ENCODE data around the gene KIF5C. TPM values are rescaled to one million over a fixed set of nuclear protein-coding genes. Genes with fewer than 3 reads are reported as not detected.
"Not testable (repeated sequence)": the region's sequence is repeated elsewhere in the genome, so short reads cannot be mapped to it uniquely, and the experiment has no call there.

KIF5C gene
- total RNA-seq, 1 experiment from 2014 or later = 1.5 TPM

DNA sequence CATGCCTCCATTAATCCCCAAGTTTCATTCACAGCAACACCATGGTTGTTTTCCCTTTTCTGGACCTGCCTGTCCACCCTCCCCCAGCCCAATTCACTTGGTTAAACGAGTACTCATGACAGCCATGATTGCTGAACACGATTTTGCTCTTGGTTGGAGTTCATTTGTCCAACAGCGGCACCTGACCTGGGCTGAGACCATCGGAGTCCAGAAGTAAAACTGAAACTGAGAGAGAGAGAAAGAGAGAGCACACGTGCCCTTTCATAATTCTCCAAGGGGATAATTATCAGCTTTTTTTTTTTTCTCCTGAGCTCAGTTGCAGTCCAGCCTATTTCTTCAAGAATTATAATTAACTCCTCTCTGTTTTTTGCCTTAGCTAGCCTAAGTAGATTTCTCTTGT, 13.7 kb upstream of the KIF5C start:
- ChIA-PET CTCF (no interaction called here), POLR2A (no interaction called here)
- intact Hi-C loops (cut with micrococcal nuclease; ENCODE audit: unreplicated experiment) = no loop called here
- Histone ChIP-seq H3K9me3 (no peaks in the 10 kb centered on the region), H3K4me1 (no peaks in the 10 kb centered on the region), H3K27me3 (replicated peaks; ENCODE audit: control insufficient read depth, insufficient read depth, low read length) (no peaks in the 10 kb centered on the region; the same call in 1 of the 2 replicates), H3K4me3 (ENCODE audit: low read depth, low read length) (no peak overlapping the region), H3K36me3 (ENCODE audit: control insufficient read depth, insufficient read depth, low read length) (no peaks in the 10 kb centered on the region)
- no peaks in the 10 kb centered on the region for H3K4me1 Mint-ChIP-seq (ENCODE audit: low read depth, unreplicated experiment)
- no peak for DNase-seq
- H3K9me3 Mint-ChIP-seq (ENCODE audit: unreplicated experiment) = no peaks in the 10 kb centered on the region
- no peak overlapping the region for H3K4me3 Mint-ChIP-seq (ENCODE audit: unreplicated experiment)
- TF ChIP-seq, protein P1, sequence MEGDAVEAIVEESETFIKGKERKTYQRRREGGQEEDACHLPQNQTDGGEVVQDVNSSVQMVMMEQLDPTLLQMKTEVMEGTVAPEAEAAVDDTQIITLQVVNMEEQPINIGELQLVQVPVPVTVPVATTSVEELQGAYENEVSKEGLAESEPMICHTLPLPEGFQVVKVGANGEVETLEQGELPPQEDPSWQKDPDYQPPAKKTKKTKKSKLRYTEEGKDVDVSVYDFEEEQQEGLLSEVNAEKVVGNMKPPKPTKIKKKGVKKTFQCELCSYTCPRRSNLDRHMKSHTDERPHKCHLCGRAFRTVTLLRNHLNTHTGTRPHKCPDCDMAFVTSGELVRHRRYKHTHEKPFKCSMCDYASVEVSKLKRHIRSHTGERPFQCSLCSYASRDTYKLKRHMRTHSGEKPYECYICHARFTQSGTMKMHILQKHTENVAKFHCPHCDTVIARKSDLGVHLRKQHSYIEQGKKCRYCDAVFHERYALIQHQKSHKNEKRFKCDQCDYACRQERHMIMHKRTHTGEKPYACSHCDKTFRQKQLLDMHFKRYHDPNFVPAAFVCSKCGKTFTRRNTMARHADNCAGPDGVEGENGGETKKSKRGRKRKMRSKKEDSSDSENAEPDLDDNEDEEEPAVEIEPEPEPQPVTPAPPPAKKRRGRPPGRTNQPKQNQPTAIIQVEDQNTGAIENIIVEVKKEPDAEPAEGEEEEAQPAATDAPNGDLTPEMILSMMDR (IDR thresholded peaks at IDR 0.05; ENCODE audit: insufficient read depth in 1 of 2, low read depth in 1 of 2, low read length in 1 of 2, severe bottlenecking in 1 of 2, unreplicated experiment in 1 of 2) = no peak
- no peaks in the 10 kb centered on the region for H3K36me3 Mint-ChIP-seq (ENCODE audit: insufficient read depth, unreplicated experiment)
- no TSS peak for BruUV-seq (replicated peaks)
- H3K27me3 Mint-ChIP-seq (ENCODE audit: insufficient read depth, unreplicated experiment) = peaks cover 21% of the 10 kb centered on the region
- no peak overlapping the region for H3K27ac Mint-ChIP-seq (ENCODE audit: unreplicated experiment)

DNA sequence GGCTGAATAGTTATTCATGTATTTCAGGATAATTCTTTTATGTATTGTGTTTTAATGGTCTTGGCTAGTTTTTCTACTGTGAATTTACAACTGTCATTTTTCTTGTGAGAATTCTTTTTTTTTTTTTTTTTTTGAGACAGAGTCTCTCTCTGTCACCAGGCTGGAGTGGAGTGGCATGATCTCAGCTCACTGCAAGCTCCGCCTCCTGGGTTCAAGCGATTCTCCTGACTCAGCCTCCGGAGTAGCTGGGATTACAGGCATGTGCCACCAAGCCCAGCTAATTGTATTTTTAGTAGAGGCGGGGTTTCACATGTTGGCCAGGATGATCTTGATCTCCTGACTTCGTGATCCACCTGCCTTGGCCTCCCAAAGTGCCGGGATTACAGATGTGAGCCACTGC, 12.5 kb upstream of the KIF5C start:
- H3K4me3 Mint-ChIP-seq (ENCODE audit: unreplicated experiment); H3K4me3 ChIP-seq (ENCODE audit: low read depth, low read length); H3K4me1 ChIP-seq; POLR2A ChIA-PET; H3K9me3 Mint-ChIP-seq (ENCODE audit: unreplicated experiment); H3K4me1 Mint-ChIP-seq (ENCODE audit: low read depth, unreplicated experiment); BruUV-seq (replicated peaks); H3K36me3 Mint-ChIP-seq (ENCODE audit: insufficient read depth, unreplicated experiment); intact Hi-C loops (cut with micrococcal nuclease; ENCODE audit: unreplicated experiment); DNase-seq; H3K36me3 ChIP-seq (ENCODE audit: control insufficient read depth, insufficient read depth, low read length); H3K27ac Mint-ChIP-seq (ENCODE audit: unreplicated experiment); CTCF ChIA-PET; H3K9me3 ChIP-seq; H3K27me3 ChIP-seq (replicated peaks; ENCODE audit: control insufficient read depth, insufficient read depth, low read length): not testable (repeated sequence)
- H3K27me3 Mint-ChIP-seq (ENCODE audit: insufficient read depth, unreplicated experiment) = peaks cover 20% of the 10 kb centered on the region

DNA sequence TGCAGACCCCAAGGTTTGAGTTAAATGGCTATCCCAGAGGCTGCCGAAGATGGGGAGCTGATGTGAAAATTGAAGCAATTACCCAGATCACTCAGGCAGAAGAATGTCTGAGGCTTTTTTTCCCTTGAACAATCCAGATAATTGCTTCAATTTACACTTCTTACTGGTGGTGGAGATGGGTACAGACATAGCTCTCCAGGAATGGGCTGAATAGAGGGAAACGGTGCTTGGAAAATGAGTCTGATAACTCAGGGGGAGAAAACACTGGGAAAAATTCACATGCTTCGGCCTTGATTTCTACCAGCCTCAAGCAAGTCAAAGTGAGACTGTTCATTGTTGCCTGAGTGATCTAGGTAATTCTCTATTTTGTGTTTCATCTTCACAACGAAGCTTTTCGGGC, 9.5 kb upstream of the KIF5C start:
- peaks cover 14% of the 10 kb centered on the region for H3K9me3 Mint-ChIP-seq (ENCODE audit: unreplicated experiment)
- DNase-seq = no peak
- no TSS peak for BruUV-seq (replicated peaks)
- Histone ChIP-seq H3K9me3 (no peaks in the 10 kb centered on the region; the same call in 1 of the 2 replicates), H3K4me3 (ENCODE audit: low read depth, low read length) (no peak overlapping the region), H3K36me3 (ENCODE audit: control insufficient read depth, insufficient read depth, low read length) (no peaks in the 10 kb centered on the region), H3K4me1 (no peaks in the 10 kb centered on the region), H3K27me3 (replicated peaks; ENCODE audit: control insufficient read depth, insufficient read depth, low read length) (peaks cover 1% of the 10 kb centered on the region; the same call in 1 of the 2 replicates)
- H3K27me3 Mint-ChIP-seq (ENCODE audit: insufficient read depth, unreplicated experiment) = peaks cover 24% of the 10 kb centered on the region
- intact Hi-C loops (cut with micrococcal nuclease; ENCODE audit: unreplicated experiment) = no loop called here
- no peak overlapping the region for H3K4me3 Mint-ChIP-seq (ENCODE audit: unreplicated experiment)
- H3K27ac Mint-ChIP-seq (ENCODE audit: unreplicated experiment) = no peak overlapping the region
- ChIA-PET CTCF (no interaction called here), POLR2A (no interaction called here)
- H3K4me1 Mint-ChIP-seq (ENCODE audit: low read depth, unreplicated experiment) = no peaks in the 10 kb centered on the region
- TF ChIP-seq, protein P1 (IDR thresholded peaks at IDR 0.05; ENCODE audit: insufficient read depth in 1 of 2, low read depth in 1 of 2, low read length in 1 of 2, severe bottlenecking in 1 of 2, unreplicated experiment in 1 of 2) = no peak
- H3K36me3 Mint-ChIP-seq (ENCODE audit: insufficient read depth, unreplicated experiment) = no peaks in the 10 kb centered on the region

DNA sequence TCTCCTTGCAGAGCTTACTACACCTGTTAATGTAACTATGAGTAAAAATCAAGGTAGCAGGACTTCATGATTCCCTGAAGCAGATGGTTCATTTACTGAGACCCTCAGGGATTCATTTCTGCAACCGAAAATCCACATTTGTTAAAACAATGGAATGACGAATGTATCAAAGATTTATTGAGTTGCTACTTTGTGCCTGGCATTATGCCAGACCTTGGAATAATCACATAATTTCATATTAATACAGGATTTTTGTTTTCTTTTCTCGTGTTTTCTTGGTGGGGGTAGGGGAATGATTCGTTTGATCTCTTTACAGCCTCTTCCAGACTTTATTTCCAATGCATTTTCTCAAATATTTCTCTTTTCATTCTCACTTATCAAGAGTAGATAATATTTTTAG, 8.9 kb upstream of the KIF5C start:
- H3K36me3 Mint-ChIP-seq (ENCODE audit: insufficient read depth, unreplicated experiment) = no peaks in the 10 kb centered on the region
- no peaks in the 10 kb centered on the region for H3K36me3 ChIP-seq (ENCODE audit: control insufficient read depth, insufficient read depth, low read length)
- H3K4me1 ChIP-seq = no peaks in the 10 kb centered on the region
- BruUV-seq (replicated peaks) = no TSS peak
- POLR2A ChIA-PET = no interaction called here
- H3K27ac Mint-ChIP-seq (ENCODE audit: unreplicated experiment) = no peak overlapping the region
- no peaks in the 10 kb centered on the region; the same call in 1 of the 2 replicates for H3K9me3 ChIP-seq
- TF ChIP-seq, protein P1 (IDR thresholded peaks at IDR 0.05; ENCODE audit: insufficient read depth in 1 of 2, low read depth in 1 of 2, low read length in 1 of 2, severe bottlenecking in 1 of 2, unreplicated experiment in 1 of 2) = no peak
- H3K4me3 ChIP-seq (ENCODE audit: low read depth, low read length) = no peak overlapping the region
- CTCF ChIA-PET = no interaction called here
- peaks cover 14% of the 10 kb centered on the region for H3K9me3 Mint-ChIP-seq (ENCODE audit: unreplicated experiment)
- no peak for DNase-seq
- intact Hi-C loops (cut with micrococcal nuclease; ENCODE audit: unreplicated experiment) = no loop called here
- H3K27me3 ChIP-seq (replicated peaks; ENCODE audit: control insufficient read depth, insufficient read depth, low read length) = peaks cover 1% of the 10 kb centered on the region; the same call in 1 of the 2 replicates
- no peaks in the 10 kb centered on the region for H3K4me1 Mint-ChIP-seq (ENCODE audit: low read depth, unreplicated experiment)
- H3K27me3 Mint-ChIP-seq (ENCODE audit: insufficient read depth, unreplicated experiment) = peaks cover 24% of the 10 kb centered on the region
- no peak overlapping the region for H3K4me3 Mint-ChIP-seq (ENCODE audit: unreplicated experiment)

Data from Caco-2 (cell line).